ENCODE results near the gene PTCHD1.

Gene PTCHD1

DNA sequence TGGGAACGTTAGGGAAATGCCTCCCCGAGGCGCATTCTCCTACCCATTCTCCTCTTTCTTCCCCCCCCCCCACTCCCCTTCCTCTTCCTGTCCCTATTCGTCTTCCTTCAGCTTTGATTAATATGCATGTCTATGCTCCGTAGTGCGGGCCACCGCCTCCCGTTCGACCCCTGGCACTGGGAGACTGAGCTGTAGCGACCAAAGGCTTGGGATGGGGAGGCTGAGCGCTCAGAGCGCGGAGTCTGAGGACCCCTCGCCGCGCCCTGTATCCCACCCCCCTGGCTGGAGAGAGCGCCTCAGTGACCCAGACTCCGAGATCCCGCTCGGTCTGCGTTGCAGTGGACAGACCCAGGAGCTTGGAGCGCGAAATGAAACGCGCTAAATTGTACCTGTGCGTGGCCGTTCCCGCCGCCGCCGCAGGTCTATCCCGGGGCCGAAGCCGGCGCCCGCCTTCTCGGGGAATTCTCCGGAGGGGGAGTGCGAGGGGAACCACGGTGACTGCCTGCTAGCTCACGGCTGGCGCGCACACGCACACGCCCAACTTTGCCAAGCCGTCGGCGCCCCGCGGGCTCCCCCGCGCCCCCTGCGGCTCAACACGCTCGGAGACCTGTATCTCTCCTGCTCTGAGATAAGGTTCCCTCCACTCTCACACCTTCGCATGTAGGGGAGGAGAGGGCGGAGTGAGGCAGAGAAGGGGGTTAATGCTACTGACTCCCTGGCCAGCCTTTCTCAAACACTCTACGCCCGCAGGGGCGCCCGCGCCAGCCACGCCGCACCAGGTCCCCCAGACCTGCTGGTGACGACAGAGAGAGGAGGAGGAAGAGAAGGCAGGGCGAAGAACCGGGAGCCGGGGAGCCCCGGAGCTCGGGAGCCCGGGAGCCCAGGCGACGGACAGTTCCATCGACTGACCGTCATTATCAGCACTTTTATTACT lies 1.5 kb upstream of the PTCHD1 start:
- no peaks in the 10 kb centered on the region for H3K9me3 ChIP-seq (ENCODE audit: control insufficient read depth, insufficient read depth, low read length)
- no peaks in the 10 kb centered on the region for H3K36me3 ChIP-seq (ENCODE audit: insufficient read depth, low read length)
- H3K4me1 ChIP-seq (ENCODE audit: insufficient read depth, low read length), result peaks cover 8% of the 10 kb centered on the region
- peak overlapping the region; percentile 81 for H3K9ac ChIP-seq (ENCODE audit: low read depth, low read length)

GRCh38 chrX:23333842-23334520 lies 668 bp upstream of the PTCHD1 start:
- Histone ChIP-seq H3K4me1 (ENCODE audit: insufficient read depth, low read length) (peaks cover 10% of the 10 kb centered on the region), H3K36me3 (ENCODE audit: insufficient read depth, low read length) (no peaks in the 10 kb centered on the region; the same call in 1 of the 2 replicates), H3K9me3 (ENCODE audit: control insufficient read depth, insufficient read depth, low read length) (no peaks in the 10 kb centered on the region), H3K9ac (ENCODE audit: low read depth, low read length) (peak overlapping the region; percentile 81)

DNA sequence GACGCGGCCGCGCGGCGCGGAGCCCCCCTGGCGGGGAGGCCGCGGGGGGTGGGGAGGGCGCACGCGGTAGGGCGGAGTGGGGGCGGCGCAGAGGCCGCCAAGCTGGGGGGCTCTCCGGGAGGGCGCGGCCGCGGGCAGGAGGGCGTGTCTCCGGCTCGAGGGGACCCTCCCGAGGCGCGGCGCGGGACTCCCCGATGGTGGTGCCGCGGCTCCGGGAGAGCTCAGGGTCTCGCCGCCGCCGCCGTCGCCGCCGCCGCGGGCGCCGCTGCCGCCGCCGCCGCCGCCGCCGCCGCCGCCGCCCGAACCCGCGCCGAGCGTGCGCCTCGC lies 165 bp upstream of the PTCHD1 start:
- Histone ChIP-seq H3K4me1 (ENCODE audit: insufficient read depth, low read length) (peaks cover 10% of the 10 kb centered on the region), H3K9ac (ENCODE audit: low read depth, low read length) (peak overlapping the region; percentile 81), H3K9me3 (ENCODE audit: control insufficient read depth, insufficient read depth, low read length) (no peaks in the 10 kb centered on the region), H3K36me3 (ENCODE audit: insufficient read depth, low read length) (no peaks in the 10 kb centered on the region; the same call in 1 of the 2 replicates)

DNA sequence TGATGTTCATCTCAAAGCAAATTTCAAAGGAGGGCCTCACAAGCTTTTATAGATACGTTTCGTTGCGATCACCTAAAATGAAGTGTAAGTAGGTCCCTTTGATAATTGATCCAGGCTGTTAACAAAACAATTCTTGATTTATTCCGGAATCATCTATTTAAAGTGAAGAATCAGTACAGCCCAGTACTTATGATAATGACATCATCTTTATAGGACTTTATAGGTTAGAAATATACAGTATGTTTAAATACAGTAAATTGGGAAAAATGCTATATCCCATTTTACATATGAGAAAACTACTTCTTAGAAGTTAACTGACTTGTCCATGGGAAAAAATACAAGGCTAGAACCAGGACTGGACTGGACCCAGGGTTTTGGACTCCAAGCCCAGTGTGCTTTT lies 3.7 kb downstream of the PTCHD1 start:
- H3K9ac ChIP-seq (ENCODE audit: low read depth, low read length), result no peak overlapping the region
- no peaks in the 10 kb centered on the region for H3K9me3 ChIP-seq (ENCODE audit: control insufficient read depth, insufficient read depth, low read length)
- no peaks in the 10 kb centered on the region; the same call in 1 of the 2 replicates for H3K36me3 ChIP-seq (ENCODE audit: insufficient read depth, low read length)
- H3K4me1 ChIP-seq (ENCODE audit: insufficient read depth, low read length), result peaks cover 21% of the 10 kb centered on the region

DNA sequence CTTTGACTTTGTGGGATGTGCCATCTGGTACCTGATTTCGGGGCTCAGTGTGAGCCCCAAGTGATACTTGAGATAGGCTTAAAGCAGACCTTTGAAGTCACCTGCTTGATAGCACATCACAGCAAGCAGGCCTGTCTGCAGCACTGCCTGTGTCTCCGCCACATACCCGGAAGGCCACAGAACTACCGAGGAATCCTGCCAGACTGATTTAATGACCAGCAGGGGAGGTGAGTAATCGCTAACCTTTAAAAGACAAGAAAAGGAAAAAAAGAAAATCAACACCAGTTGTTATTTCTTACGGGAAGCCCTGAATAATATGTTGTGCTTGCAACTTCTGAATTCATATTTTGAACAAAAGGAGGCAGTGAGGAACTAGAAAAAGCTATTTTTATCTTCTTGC lies 6.8 kb downstream of the PTCHD1 start:
- H3K36me3 ChIP-seq (ENCODE audit: insufficient read depth, low read length), result no peaks in the 10 kb centered on the region; the same call in 1 of the 2 replicates
- no peaks in the 10 kb centered on the region for H3K9me3 ChIP-seq (ENCODE audit: control insufficient read depth, insufficient read depth, low read length)
- H3K4me1 ChIP-seq (ENCODE audit: insufficient read depth, low read length), result peaks cover 41% of the 10 kb centered on the region
- H3K9ac ChIP-seq (ENCODE audit: low read depth, low read length), result no peak overlapping the region

DNA sequence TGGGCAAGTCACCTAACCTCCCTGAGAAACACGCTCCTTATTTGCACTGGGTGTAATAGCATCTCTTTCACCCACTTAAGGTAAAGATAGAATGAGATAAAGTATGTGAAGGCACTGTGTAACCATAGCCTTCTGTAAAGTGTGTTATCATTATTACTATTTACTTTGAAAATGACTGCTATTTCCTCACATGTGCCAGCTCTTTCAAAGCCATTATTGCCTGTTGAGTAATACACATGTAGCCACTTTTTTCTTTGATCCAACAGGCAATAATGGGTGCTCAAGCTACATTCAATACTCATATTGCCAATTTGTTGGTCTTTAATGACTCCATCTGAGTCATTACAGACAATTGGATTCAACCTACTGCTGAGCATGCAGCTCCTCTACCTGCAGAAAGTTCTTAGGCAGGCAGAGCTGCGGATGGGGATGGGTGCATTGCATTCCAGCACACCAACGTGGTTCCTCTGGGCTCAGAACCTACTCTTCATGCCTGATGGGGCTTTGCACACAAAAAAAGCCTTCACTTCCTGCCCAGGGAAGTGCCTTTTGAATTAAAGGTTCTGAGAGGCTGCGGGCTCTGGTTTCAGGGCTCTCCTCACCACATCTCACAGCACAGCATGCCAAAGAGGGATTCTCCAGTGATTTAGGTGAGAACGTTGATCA lies 9.7 kb downstream of the PTCHD1 start:
- H3K4me1 ChIP-seq (ENCODE audit: insufficient read depth, low read length), result peaks cover 30% of the 10 kb centered on the region
- no peaks in the 10 kb centered on the region for H3K9me3 ChIP-seq (ENCODE audit: control insufficient read depth, insufficient read depth, low read length)
- H3K36me3 ChIP-seq (ENCODE audit: insufficient read depth, low read length), result no peaks in the 10 kb centered on the region
- no peak overlapping the region for H3K9ac ChIP-seq (ENCODE audit: low read depth, low read length)

GRCh38 chrX:23344904-23345271 lies 10.2 kb downstream of the PTCHD1 start:
- H3K36me3 ChIP-seq (ENCODE audit: insufficient read depth, low read length), result no peaks in the 10 kb centered on the region
- H3K9ac ChIP-seq (ENCODE audit: low read depth, low read length), result no peak overlapping the region
- H3K9me3 ChIP-seq (ENCODE audit: control insufficient read depth, insufficient read depth, low read length), result no peaks in the 10 kb centered on the region
- H3K4me1 ChIP-seq (ENCODE audit: insufficient read depth, low read length), result peaks cover 30% of the 10 kb centered on the region

DNA sequence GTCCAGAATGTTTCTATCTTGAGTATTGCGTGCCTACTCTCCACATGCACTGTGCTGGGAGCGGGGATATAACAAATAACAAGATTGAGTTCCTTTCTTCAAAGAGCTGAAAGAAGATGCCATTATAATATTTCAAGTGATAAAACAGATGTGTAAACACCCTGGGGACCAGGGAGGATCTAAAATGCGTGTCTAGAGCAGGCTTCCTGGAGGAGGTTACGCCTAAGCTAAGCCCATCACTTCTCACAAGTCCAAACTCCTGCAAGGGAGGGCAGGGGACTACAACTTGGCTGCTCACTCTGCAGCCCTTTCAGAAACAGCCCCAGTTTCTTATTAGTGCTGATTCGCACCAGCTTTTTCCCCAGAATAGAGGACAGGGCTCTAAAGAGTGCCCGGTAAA lies 21.5 kb downstream of the PTCHD1 start:
- H3K36me3 ChIP-seq (ENCODE audit: insufficient read depth, low read length), result no peaks in the 10 kb centered on the region
- no peak overlapping the region for H3K9ac ChIP-seq (ENCODE audit: low read depth, low read length)

DNA sequence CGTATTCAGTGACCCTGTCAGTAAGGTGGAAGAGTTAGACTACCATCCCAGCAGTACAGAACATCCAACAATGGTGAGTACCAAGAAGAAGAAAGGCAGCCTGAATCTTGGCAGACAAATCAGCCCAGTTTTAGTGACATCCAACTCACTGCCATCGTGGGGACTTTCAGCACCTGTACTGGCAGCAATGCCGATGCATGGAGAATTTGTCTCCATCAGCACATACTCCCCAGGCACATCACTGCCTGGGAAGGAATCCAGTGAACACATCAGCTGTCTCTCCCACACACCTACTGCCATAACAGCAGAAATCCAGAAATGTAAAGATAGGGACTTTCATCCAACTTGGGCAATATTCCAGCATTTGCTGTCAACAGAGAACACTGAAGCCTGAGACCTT lies 29.8 kb downstream of the PTCHD1 start:
- Histone ChIP-seq H3K9ac (ENCODE audit: low read depth, low read length) (no peak overlapping the region), H3K4me1 (ENCODE audit: insufficient read depth, low read length) (no peaks in the 10 kb centered on the region), H3K36me3 (ENCODE audit: insufficient read depth, low read length) (no peaks in the 10 kb centered on the region), H3K9me3 (ENCODE audit: control insufficient read depth, insufficient read depth, low read length) (no peaks in the 10 kb centered on the region)

More for the DNA sequence above, 21.5 kb downstream of the PTCHD1 start:
- Histone ChIP-seq H3K9me3 (ENCODE audit: control insufficient read depth, insufficient read depth, low read length) (no peaks in the 10 kb centered on the region), H3K4me1 (ENCODE audit: insufficient read depth, low read length) (no peaks in the 10 kb centered on the region)

DNA sequence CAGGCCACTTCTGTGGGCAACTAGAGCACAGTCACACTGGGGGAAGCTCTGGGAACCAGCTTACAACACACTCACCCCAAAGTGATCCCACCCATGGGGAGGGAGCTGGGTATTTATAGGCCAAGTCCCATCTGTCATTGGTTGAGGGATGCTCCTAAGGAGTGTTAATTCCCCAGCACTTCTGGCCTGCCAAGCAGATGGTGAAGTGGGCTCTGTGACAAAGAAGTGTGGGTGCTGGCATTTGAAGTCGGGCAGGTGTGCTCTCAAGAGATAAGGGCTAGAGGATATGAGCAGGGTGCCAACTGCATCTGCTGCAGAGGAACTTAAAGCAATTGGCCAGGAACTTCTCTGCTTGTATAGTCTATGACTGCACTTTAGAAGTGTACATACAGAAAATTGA lies 30.9 kb downstream of the PTCHD1 start:
- H3K9me3 ChIP-seq (ENCODE audit: control insufficient read depth, insufficient read depth, low read length), result no peaks in the 10 kb centered on the region
- no peaks in the 10 kb centered on the region for H3K36me3 ChIP-seq (ENCODE audit: insufficient read depth, low read length)
- no peak overlapping the region for H3K9ac ChIP-seq (ENCODE audit: low read depth, low read length)
- H3K4me1 ChIP-seq (ENCODE audit: insufficient read depth, low read length), result no peaks in the 10 kb centered on the region

DNA sequence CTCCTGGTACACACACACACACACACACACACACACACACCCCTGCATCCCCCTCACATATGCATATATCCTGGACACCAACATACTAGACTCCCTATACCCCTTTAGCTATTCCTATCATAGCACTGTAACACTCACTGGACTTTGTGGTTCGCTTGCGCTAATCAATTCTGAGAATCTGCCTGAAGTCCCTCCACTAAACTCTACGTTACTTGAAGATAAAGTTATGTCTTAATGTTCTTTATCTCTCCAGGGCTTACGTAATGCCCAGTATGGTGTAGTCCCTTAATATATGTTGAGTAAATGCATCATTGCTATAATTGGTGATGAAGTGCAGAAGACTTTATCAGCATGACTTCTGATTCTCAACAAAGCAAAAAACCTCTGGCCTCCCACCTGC lies 32.3 kb downstream of the PTCHD1 start:
- Histone ChIP-seq H3K4me1 (ENCODE audit: insufficient read depth, low read length) (no peaks in the 10 kb centered on the region), H3K9ac (ENCODE audit: low read depth, low read length) (no peak overlapping the region), H3K9me3 (ENCODE audit: control insufficient read depth, insufficient read depth, low read length) (no peaks in the 10 kb centered on the region), H3K36me3 (ENCODE audit: insufficient read depth, low read length) (no peaks in the 10 kb centered on the region)

- Histone ChIP-seq H3K9ac (ENCODE audit: low read depth, low read length) (no peak overlapping the region), H3K36me3 (ENCODE audit: insufficient read depth, low read length) (no peaks in the 10 kb centered on the region), H3K4me1 (ENCODE audit: insufficient read depth, low read length) (no peaks in the 10 kb centered on the region), H3K9me3 (ENCODE audit: control insufficient read depth, insufficient read depth, low read length) (no peaks in the 10 kb centered on the region)
These were observed 34.4 kb downstream of the PTCHD1 start for GRCh38 chrX:23369027-23369426.

DNA sequence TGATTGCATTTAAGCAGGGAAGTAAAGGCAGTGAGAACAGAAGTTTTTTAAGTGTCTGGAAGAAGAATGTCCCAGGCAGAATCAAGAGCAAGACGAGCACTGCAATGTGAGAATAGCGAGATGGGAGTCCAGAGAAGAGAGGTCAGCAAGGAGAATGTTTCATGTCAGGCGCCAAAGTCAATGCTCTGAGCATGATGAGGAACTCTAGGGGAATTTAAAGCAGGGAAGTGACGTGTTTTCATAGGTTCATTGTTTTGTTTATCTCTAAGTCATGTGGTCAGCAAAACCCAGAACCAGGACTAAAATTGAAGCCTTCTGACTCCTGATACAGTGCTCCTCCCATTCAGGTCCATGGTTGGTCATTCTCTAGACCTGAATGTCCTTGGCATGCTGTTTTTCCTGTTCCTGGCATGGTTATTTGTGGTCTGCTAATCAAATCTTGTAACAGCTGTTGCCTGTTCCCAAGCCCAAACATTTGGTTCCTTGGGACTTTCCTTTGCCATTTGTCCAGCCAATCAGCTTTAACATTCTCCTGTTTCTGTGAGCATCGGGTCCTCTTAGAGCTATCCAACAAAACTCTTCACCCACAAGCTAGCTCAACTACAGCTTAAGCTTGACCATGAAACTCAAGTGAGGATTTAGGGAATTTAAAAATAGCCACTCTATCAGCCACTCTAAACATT lies 37.7 kb downstream of the PTCHD1 start:
- Histone ChIP-seq H3K36me3 (ENCODE audit: insufficient read depth, low read length) (no peaks in the 10 kb centered on the region), H3K4me1 (ENCODE audit: insufficient read depth, low read length) (peaks cover 4% of the 10 kb centered on the region; the same call in 1 of the 2 replicates), H3K9me3 (ENCODE audit: control insufficient read depth, insufficient read depth, low read length) (no peaks in the 10 kb centered on the region), H3K9ac (ENCODE audit: low read depth, low read length) (no peak overlapping the region)

- Histone ChIP-seq H3K36me3 (ENCODE audit: insufficient read depth, low read length) (no peaks in the 10 kb centered on the region), H3K4me1 (ENCODE audit: insufficient read depth, low read length) (peaks cover 4% of the 10 kb centered on the region; the same call in 1 of the 2 replicates), H3K9ac (ENCODE audit: low read depth, low read length) (no peak overlapping the region), H3K9me3 (ENCODE audit: control insufficient read depth, insufficient read depth, low read length) (no peaks in the 10 kb centered on the region)
These were observed 38.6 kb downstream of the PTCHD1 start for GRCh38 chrX:23373129-23373804.
